GM12878 (cell line): ENCODE results near the gene RARG.

ENCODE experiments used
- EP300 ChIP-seq, 2 experiments: fragments of 150-350 bp in 1 of 2; IDR thresholded peaks; 2 replicates each; pipeline ENCODE4 v1.6.1; 2011 to 2012; ENCODE audit warnings: low read depth in 2 of 2, low read length in 2 of 2, borderline replicate concordance in 1 of 2, improper control_type of control experiment in 1 of 2, inconsistent platforms in 1 of 2; ENCODE audit not compliant: control insufficient read depth in 1 of 2
- NFYB ChIP-seq: IDR thresholded peaks from 2 replicates; pipeline ENCODE4 v1.6.1; 2011; ENCODE audit warnings: low read depth, mild to moderate bottlenecking, low read length, improper control_type of control experiment, moderate library complexity; ENCODE audit not compliant: insufficient read depth
- TBL1XR1 ChIP-seq: IDR thresholded peaks from 2 replicates; pipeline ENCODE4 v1.6.1; 2012; ENCODE audit warnings: low read depth, low read length, improper control_type of control experiment
- TF ChIP-seq, protein P1 (sequence below), 3 experiments: IDR thresholded peaks in 2 of 3; conservative IDR thresholded peaks in 1 of 3; 2 replicates each; pipeline ENCODE4 v1.5.1; 2011; ENCODE audit warnings: low read depth in 3 of 3, low read length in 3 of 3, mild to moderate bottlenecking in 3 of 3, control low read depth in 2 of 3, moderate library complexity in 2 of 3, inconsistent platforms in 1 of 3, mixed read lengths in 1 of 3; ENCODE audit not compliant: control insufficient read depth in 2 of 3, insufficient read depth in 1 of 3; ENCODE audit errors: extremely low read depth in 1 of 3
- TF ChIP-seq, protein P2 (sequence below): fragments of 450-650 bp; IDR thresholded peaks from 2 replicates; pipeline ENCODE4 v1.6.1; 2017; ENCODE audit warnings: mild to moderate bottlenecking

DNA sequence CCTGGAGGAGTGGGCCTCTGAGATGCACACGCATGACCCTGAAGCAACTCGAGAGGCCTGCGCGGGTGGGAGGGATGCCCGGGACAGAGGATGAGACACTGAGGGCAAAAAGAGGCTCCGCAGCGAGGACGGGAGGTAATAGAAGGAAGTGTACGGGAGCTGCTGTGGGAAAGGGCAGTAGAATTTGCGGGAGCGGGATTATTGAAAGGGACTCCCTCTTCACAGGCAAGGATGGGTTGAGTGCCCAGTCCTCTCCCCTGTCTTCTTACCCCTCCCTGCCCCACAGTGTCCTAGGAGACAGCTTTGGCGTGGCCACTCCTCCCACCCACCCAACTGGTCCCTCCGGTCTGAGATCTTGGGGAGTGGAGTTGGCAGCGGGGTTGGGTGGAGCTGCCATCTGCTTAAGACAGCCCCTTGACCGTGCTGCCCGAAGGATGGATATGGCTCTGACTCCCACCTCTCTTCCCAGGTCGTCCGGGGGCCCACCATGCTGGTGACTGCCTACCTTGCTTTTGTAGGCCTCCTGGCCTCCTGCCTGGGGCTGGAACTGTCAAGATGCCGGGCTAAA lies 20.4 kb upstream of the RARG start:
- TF ChIP-seq NFYB (no peak), TBL1XR1 (no peak), EP300 (IDR thresholded peaks at IDR 0.05; ENCODE audit: borderline replicate concordance in 1 of 2, control insufficient read depth in 1 of 2, low read depth in 2 of 2, low read length in 2 of 2) (no peak)
- TF ChIP-seq, protein P1, sequence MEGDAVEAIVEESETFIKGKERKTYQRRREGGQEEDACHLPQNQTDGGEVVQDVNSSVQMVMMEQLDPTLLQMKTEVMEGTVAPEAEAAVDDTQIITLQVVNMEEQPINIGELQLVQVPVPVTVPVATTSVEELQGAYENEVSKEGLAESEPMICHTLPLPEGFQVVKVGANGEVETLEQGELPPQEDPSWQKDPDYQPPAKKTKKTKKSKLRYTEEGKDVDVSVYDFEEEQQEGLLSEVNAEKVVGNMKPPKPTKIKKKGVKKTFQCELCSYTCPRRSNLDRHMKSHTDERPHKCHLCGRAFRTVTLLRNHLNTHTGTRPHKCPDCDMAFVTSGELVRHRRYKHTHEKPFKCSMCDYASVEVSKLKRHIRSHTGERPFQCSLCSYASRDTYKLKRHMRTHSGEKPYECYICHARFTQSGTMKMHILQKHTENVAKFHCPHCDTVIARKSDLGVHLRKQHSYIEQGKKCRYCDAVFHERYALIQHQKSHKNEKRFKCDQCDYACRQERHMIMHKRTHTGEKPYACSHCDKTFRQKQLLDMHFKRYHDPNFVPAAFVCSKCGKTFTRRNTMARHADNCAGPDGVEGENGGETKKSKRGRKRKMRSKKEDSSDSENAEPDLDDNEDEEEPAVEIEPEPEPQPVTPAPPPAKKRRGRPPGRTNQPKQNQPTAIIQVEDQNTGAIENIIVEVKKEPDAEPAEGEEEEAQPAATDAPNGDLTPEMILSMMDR (IDR thresholded peaks at IDR 0.05 in 2 of 3, conservative IDR thresholded peaks at IDR 0.05 in 1 of 3; ENCODE audit: control insufficient read depth in 2 of 3, extremely low read depth in 1 of 3, insufficient read depth in 1 of 3, low read depth in 3 of 3, low read length in 3 of 3): no peak; a peak in 1 of 6 replicates
- TF ChIP-seq, protein P2, sequence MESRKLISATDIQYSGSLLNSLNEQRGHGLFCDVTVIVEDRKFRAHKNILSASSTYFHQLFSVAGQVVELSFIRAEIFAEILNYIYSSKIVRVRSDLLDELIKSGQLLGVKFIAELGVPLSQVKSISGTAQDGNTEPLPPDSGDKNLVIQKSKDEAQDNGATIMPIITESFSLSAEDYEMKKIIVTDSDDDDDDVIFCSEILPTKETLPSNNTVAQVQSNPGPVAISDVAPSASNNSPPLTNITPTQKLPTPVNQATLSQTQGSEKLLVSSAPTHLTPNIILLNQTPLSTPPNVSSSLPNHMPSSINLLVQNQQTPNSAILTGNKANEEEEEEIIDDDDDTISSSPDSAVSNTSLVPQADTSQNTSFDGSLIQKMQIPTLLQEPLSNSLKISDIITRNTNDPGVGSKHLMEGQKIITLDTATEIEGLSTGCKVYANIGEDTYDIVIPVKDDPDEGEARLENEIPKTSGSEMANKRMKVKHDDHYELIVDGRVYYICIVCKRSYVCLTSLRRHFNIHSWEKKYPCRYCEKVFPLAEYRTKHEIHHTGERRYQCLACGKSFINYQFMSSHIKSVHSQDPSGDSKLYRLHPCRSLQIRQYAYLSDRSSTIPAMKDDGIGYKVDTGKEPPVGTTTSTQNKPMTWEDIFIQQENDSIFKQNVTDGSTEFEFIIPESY: no peak
